ENCODE measurements around the gene PARVA. TPM values are rescaled to one million over a fixed set of nuclear protein-coding genes. Genes with fewer than 3 reads are reported as not detected.

Gene PARVA
- total RNA-seq, 1 experiment from 2014 or later = 47.8 TPM

DNA sequence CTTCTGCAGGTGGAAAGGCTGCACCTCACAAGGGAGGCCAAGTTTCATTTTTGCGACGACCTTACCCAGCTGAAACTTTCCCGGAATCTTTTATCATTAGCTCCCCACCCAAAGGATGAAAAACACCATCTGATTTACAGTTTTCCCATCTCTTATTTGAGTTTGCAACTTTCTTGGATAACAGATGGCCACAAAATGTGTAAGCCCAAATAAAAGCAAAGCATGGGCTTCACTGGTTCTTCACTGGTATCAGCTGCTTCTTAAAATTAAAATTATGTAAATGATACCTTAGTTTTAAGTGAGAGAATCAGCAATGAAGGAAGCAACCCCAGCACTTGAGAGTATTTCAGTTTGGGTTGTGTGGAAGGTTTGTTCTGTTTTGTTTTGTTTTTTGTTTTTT is 55.8 kb downstream of the PARVA start:
- DNase-seq (ENCODE audit: low read depth) = no peak

GRCh38 chr11:12433571-12434324 is 56.4 kb downstream of the PARVA start:
- DNase-seq (ENCODE audit: low read depth) = peak; percentile 97

- peak; percentile 89 for DNase-seq (ENCODE audit: low read depth)
Observed at GRCh38 chr11:12434325-12434654, 56.9 kb downstream of the PARVA start.

DNA sequence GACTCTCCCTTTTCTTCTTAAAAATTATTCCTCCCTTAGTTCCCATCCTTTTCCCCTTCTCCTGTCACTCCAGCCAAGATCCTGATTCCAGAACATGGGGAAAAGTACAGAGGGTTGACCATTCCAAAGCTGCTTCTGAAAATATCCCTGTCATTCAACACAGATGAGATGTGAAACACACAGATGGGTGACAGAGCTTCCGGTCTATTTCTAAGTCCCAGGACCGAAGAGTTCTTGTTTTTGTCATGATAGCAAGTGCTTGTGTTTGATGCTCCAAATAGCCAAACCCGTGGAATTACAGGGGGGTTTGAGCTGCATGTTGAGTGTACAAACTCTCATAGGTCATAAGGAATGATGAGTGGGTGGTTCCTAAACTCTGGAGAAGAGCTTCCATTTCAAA is 57.9 kb downstream of the PARVA start:
- DNase-seq (ENCODE audit: low read depth) = no peak

DNA sequence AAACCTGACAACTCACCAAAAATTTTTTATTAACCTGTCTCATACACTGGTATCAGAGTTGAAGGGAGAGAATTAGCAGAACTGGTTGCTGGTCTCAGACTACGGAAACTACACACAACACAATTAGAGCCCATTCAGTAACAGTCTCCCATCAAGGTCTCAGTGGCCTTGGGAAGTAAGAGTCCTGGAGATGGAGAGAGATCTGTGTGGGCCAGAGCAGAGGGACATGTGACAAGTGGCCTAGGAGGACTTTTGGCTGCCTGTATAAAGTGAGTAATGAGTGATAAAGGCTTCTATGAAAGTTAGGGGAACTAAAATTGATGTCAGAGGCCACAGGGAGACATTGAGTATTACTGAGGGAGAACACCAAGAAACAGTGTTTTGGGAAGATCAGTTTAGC is 58.9 kb downstream of the PARVA start:
- DNase-seq (ENCODE audit: low read depth) = no peak

- DNase-seq (ENCODE audit: low read depth) = no peak
Observed at GRCh38 chr11:12438291-12438690, 60.9 kb downstream of the PARVA start.

DNA sequence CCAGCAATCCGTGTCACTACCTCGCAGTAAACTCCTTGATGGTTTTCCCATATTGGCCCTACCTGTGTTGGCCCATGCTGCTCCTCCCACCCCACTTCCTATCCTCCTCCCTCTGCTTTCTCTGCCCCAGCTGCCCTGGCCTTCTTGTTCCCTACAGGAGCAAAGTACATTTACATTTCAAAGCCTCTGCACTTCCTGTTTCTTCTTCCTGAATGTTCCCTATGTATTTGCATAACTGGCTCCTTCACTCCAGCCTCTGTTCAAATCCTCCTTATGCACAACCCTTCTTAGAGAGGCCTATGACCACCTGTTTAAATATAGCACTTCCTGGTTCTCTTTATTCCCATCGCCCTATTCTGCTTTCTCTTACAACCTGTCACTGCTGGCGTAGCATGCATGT is 62.2 kb downstream of the PARVA start:
- DNase-seq (ENCODE audit: low read depth) = no peak

- DNase-seq (ENCODE audit: low read depth) = no peak
Observed at GRCh38 chr11:12440565-12440964, 63.2 kb downstream of the PARVA start.

DNA sequence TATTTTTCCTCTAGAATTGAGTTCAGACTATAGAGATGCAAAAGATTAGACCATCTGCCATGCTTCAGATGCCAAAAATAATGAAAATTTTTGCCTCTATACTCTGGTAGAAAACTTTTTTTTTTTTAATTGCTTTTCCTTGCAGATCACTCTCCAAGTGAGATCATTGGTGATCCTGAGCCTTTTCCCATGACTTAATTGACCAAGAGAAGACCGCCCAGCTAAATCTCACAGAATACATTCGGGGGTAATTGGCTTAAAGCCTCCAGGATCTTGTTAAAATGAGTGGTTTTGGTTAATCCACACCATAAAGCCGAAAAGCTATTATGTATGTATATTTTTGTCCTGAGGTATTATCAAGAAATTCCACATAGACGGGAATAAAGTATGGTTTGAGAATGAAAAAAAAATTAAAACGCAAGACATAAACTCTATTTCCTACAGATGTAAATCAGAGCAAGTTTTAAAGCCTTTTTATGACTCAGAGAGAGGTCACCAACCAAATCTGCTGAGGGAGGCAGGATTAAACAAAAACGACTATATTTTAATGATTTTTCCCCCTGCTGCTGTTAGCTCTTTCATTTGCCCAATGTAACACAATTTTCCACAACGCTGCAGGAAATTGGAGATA is 64.0 kb downstream of the PARVA start:
- DNase-seq (ENCODE audit: low read depth) = peak; percentile 67

DNA sequence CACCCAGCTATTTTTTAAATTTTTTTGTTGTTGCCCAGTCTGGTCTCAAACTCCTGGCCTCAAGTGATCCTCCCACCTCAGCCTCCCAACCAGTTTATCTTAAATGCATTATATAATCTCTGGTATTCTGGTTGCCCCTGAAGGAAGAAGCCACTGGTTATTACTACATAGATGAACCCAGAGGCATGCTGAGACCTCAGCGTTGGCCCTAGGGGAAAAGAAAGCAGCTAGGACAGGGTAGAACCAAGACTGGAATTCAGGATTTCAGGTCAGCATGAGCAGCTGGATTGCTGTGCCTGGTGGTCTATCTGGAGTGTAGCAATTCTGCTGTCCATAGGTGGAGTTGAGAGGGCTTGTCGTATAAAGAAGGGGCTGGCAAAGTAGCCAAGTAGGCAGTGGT is 67.2 kb downstream of the PARVA start:
- DNase-seq (ENCODE audit: low read depth) = no peak

GRCh38 chr11:12445001-12445400 is 67.6 kb downstream of the PARVA start:
- DNase-seq (ENCODE audit: low read depth) = no peak

- DNase-seq (ENCODE audit: low read depth) = no peak
Observed at GRCh38 chr11:12446863-12447262, 69.5 kb downstream of the PARVA start.

GRCh38 chr11:12448131-12448939 is 71.0 kb downstream of the PARVA start:
- DNase-seq (ENCODE audit: low read depth) = no peak

DNA sequence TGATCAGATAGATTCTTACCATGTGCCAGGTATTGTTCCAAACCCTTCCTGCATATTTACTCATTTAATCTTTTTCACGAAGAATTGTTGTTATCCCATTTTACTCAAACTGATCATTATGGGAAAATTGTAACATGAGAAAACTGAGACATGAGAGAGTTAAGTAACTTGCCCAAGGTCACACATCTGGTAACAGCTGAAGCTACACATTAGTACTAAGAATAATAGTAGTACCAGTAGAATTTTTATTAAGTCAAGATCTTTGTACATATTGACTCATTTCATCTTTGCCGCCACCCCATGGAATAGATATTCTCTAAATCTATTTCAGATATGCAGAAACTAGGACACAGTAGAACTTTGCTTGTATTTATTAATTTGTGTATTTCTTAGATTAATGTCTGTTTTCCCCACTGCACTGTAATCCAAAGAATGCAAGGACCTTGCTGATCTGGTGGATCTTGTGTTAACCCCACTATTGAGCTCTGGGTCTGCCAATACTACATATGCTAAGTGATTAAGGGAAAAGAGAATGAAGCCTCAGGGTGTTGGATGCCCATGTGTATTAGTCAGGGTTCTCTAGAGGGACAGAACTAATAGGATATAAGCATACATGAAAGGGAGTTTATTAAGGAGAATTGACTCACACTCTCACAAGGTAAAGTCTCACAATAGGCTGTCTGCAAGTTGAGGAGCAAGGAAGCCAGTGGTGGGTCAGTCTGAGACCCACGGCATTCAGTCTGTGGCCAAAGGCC is 72.8 kb downstream of the PARVA start:
- DNase-seq (ENCODE audit: low read depth) = peak; percentile 91

DNA sequence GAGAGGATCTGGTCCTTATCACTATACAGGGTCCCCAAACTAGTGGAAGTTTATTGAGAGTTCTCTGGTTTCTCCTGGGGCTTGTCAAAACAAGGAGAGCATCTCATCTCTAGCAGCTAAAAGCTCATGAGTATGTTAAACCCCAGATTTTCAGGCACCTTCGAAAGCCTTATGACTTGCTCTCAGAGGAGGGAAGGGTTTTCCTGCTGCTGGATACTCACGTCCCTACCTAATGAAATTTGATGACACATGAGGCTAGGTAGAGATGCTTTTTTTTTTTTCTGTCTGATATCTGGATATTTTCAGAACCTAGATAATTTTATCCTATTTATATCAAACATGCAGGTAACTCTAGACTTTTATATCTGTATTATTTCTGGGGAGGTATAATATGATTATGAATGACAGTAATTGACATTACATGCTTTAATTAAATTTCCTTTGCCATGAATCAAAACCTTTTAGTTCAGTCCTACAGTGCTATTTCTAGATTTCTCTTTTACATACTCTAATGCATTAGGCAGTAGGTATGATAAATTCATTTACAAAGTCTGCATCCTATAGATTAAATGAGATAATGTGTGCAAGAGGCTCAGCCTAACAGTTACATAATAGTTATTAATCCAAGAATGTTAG is 73.9 kb downstream of the PARVA start:
- no peak for DNase-seq (ENCODE audit: low read depth)

DNA sequence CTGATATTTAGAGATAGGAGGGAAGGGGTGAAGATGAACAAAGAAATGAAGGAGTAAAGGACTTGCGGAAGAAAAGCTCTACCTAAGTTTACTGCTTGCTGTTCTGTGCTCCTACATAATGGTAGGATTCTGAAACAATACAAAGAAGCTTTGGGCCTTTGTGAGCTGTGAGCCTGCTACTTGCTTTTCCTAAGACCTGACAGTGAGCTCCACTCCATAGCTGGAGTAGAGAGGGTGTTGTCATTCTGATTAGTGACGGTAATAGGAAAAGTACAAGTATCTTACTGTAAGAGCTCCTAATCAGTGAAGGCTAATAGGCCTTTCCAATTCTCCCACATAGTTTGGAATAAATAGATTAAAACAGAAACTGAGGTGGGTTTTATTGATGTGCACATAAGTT is 75.9 kb downstream of the PARVA start:
- no peak for DNase-seq (ENCODE audit: low read depth)

- no peak for DNase-seq (ENCODE audit: low read depth)
Observed at GRCh38 chr11:12454782-12455181, 77.4 kb downstream of the PARVA start.

DNA sequence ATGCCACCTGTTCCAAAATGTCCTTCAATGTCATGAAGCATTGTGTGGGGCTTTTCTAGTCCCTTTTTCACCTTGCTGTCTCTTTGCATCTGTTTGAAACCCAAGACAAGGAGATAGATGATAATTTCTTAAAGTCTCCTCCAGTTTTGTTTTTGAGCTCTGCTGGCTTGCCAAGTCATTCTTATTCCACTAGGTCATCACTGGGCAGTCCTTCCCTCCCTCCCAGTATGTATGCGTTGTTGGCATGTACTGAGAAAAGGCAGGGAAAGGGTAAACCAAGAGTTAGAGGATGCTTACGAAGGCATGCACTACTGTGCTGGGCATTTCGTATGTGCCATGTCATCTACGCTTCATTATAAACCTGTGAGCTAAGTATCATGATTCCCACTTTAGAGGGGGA is 78.6 kb downstream of the PARVA start:
- peak; percentile 38 for DNase-seq (ENCODE audit: low read depth)

- DNase-seq (ENCODE audit: low read depth) = peak; percentile 45
Observed at GRCh38 chr11:12456651-12457579, 79.5 kb downstream of the PARVA start.

DNA sequence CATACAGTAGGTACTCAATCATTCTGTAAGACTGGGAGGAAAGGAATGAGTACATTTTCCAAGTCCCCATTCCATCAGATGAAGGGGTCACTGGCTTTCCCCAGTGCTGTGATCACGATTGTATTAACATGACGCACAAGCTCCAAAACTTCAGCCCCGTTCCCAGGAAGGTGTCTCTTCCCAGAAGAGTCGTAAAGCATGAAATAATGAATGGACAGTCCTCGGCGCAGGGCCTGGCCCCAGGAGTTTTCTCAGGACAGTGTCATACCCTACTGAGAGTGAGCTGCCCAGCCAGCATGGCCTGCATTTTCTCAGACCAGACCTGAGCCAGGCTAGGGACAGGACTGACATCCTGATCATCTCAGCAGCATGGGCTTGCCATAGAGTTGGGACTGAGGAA is 80.7 kb downstream of the PARVA start:
- no peak for DNase-seq (ENCODE audit: low read depth)

- no peak for DNase-seq (ENCODE audit: low read depth)
Observed at GRCh38 chr11:12459374-12459773, 82.0 kb downstream of the PARVA start.
